Pancreas (tissue), 10 donors: ENCODE data around the gene ANKS1B. TPM values are rescaled to one million over a fixed set of nuclear protein-coding genes. Genes with fewer than 3 reads are reported as not detected.

Experiments
- ATAC-seq, 4 donors: fragments of 200-7000 bp; cut with Tn5 transposase; one replicate each; pipeline versions ENCODE4 v1.8.0 to v1.9.1; 2020; ENCODE audit warnings: mild to moderate bottlenecking in 4 of 4, moderate library complexity in 4 of 4
- DNase-seq, 6 donors: peaks; one replicate each; pipeline ENCODE4 v3.0.0-alpha.2; 2020
- FAIRE-seq: peaks from 2 replicates; lab custom pipeline; 2012; peaks lifted over from hg19 to GRCh38; lab: Jason Lieb, UNC
- H3K27ac ChIP-seq, 4 donors: fragments of 200-600 bp; sonication (generic); 1 replicate in 3 of 4; 2 replicates in 1 of 4; pipeline versions ENCODE4 v1.5.0 to v1.8.0; 2020
- H3K27me3 ChIP-seq, 4 donors: fragments of 200-600 bp; one replicate each; pipeline ENCODE4 v1.8.0; 2021
- H3K36me3 ChIP-seq, 3 donors: fragments of 200-600 bp; sonication (generic) in 1 of 3; one replicate each; pipeline versions ENCODE4 v1.5.0 to v1.8.0; 2020 to 2021
- H3K4me1 ChIP-seq, 3 donors: fragments of 200-600 bp; one replicate each; pipeline ENCODE4 v1.8.0; 2021
- H3K4me3 ChIP-seq, 4 donors: fragments of 200-600 bp; sonication (generic) in 2 of 4; one replicate each; pipeline versions ENCODE4 v1.5.0 to v1.8.0; 2020 to 2021
- H3K9me3 ChIP-seq, 4 donors: fragments of 200-600 bp; one replicate each; pipeline ENCODE4 v1.8.0; 2021
- WGBS, 2 donors: extraction: QIAGEN DNeasy Blood & Tissue Kit; methylation state at CpG; one replicate each; pipeline ENCODE4 v1.1.7; 2013; 5-methylcytosine and 5-hydroxymethylcytosine counted together
- intact Hi-C, 3 donors: fragments of 100-400 bp; cut with DNase I; formaldehyde crosslinking; loops; one replicate each; pipeline versions ENCODE4 v1.11.1 to v1.14.2; 2022
- polyA plus RNA-seq, 2 donors: library from polyadenylated mRNA; stranded (reverse); fragments of 200-250 nt; gene quantifications; one replicate each; pipeline ENCODE4 v1.2.3, GENCODE V29; 2013
- total RNA-seq, 6 donors: library from RNA; stranded (reverse); fragmentation: NEBNext Ultra II Directional in 4 of 6; extraction: Animal tissue kit (Norgen Biotek cat#: 25700) in 4 of 6; gene quantifications; one replicate each; pipeline versions ENCODE4 v1.2.1 to v1.2.4, GENCODE V29; 2021 to 2023
- TF ChIP-seq, protein P1 (sequence below), 4 donors: fragments of 200-600 bp; sonication (generic) in 3 of 4; IDR thresholded peaks; one replicate each; pipeline versions ENCODE4 v1.5.0 to v1.8.0; 2021; ENCODE audit warnings: antibody characterized with exemption in 4 of 4
- donor health status: healthy with polysubstance abuse.
- donor health status: DM: no; HTN: no; CAD: no; lungs with moderate emphysema.
- donor health status: DM: no; HTN: no; CAD: no.
- donor health status: control.
- donor health status: control.
- donor health status: Bipolar disorder and iron deficiency.
- donor health status: DM: yes; HTN: yes; CAD: no.
- donor health status: DM: no; HTN: no; CAD: no.
- donor health status: DM: no; HTN: no; CAD: no.
- donor health status: DM: yes; HTN: yes; CAD: no.

ANKS1B gene
- total and polyA plus RNA-seq, 8 donors, result 0.49 to 3.2 (median 1.9) TPM

DNA sequence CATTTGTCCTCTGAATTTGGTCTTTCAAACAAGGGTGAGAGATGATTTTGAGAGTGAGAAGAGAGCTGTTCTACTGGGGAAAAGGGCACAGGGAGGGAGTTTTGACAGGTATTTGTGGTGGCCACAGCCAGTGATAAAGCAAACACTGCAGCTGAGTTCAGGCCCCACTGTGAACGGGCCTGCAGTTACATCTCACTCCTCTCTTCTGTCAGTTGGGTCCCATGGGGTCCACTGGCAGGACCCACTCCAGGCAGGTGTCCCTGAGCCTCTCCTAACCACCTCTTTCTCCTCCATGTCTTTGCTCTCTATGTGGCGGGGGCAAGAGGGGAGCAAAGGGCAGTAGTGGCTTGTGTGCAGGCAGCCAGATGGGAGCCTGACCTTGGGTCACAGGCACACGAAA is 1044.8 kb downstream of the ANKS1B start:
- 54 to 60% methylated on average over 3 of the region's 3 CpGs for WGBS, 2 donors
- FAIRE-seq (no peak), ATAC-seq (no peak), DNase-seq (no peak)
- no peak overlapping the region for H3K27ac ChIP-seq
- no peaks in the 10 kb centered on the region for H3K27me3 ChIP-seq
- no peaks in the 10 kb centered on the region for H3K36me3 ChIP-seq
- H3K4me3 ChIP-seq, result no peak overlapping the region
- H3K9me3 ChIP-seq, result no peaks in the 10 kb centered on the region
- TF ChIP-seq, protein P1, sequence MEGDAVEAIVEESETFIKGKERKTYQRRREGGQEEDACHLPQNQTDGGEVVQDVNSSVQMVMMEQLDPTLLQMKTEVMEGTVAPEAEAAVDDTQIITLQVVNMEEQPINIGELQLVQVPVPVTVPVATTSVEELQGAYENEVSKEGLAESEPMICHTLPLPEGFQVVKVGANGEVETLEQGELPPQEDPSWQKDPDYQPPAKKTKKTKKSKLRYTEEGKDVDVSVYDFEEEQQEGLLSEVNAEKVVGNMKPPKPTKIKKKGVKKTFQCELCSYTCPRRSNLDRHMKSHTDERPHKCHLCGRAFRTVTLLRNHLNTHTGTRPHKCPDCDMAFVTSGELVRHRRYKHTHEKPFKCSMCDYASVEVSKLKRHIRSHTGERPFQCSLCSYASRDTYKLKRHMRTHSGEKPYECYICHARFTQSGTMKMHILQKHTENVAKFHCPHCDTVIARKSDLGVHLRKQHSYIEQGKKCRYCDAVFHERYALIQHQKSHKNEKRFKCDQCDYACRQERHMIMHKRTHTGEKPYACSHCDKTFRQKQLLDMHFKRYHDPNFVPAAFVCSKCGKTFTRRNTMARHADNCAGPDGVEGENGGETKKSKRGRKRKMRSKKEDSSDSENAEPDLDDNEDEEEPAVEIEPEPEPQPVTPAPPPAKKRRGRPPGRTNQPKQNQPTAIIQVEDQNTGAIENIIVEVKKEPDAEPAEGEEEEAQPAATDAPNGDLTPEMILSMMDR (IDR thresholded peaks at IDR 0.05), result no peak
- peaks cover 0 to 8% (median 0%) of the 10 kb centered on the region in 3 donors for H3K4me1 ChIP-seq
- intact Hi-C loops, result no loop called here

DNA sequence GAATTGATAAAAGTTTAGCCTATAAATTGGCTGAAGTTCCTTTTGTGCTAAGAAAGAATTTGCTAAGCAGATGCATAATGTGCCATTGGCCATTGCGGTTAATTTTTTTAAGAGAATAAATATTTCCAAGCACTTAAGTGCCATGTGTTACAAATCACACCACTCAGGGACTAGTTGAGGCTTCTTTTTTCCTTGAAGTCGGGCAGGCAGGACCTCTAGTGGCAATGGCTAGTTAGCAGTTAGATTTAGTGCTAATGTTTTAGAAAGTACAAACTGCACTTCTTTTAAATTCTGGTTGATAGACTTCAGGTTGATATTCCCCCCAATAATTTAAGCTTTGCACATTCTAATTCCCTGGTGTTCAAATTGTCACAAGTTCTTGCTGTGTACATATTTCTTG is 1045.4 kb downstream of the ANKS1B start:
- H3K36me3 ChIP-seq, result no peaks in the 10 kb centered on the region
- TF ChIP-seq, protein P1 (IDR thresholded peaks at IDR 0.05), result peak in 2 of 4 donors; percentile 14 to 18
- no peak overlapping the region for H3K27ac ChIP-seq
- DNase-seq (peak in 1 of 6 donors; percentile 9), ATAC-seq (peak; percentile 40 to 66 (median 56)), FAIRE-seq (no peak)
- H3K4me1 ChIP-seq, result peaks cover 0 to 8% (median 0%) of the 10 kb centered on the region in 3 donors
- no peaks in the 10 kb centered on the region for H3K27me3 ChIP-seq
- WGBS, 2 donors, result 19 to 29% methylated on average over 2 of the region's 2 CpGs
- intact Hi-C loops, result no loop called here
- H3K9me3 ChIP-seq, result no peaks in the 10 kb centered on the region
- H3K4me3 ChIP-seq, result no peak overlapping the region

DNA sequence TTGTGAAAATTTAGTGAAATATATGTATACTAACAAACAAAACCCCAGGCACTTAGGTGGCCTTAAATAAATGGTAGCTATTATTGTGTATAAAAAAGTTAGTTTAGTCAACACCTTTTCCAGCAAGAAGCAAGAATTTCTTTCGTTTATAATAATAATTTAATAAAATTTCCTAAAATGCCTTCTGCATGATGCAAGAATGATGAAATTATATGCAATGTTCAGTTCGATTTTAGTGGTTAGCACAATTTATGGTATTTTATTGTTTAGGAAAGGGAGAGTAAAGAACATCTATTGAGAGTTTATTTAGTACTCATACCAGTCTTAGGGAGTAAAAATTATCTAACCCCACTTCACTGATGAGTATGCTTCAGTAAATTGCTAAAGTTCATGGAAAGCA is 1048.9 kb downstream of the ANKS1B start:
- Histone ChIP-seq H3K4me3 (no peak overlapping the region), H3K9me3 (no peaks in the 10 kb centered on the region), H3K36me3 (no peaks in the 10 kb centered on the region), H3K27me3 (no peaks in the 10 kb centered on the region), H3K4me1 (peaks cover 0 to 8% (median 0%) of the 10 kb centered on the region in 3 donors), H3K27ac (no peak overlapping the region)
- 45 to 58% methylated on average over 2 of the region's 2 CpGs for WGBS, 2 donors
- no peak for FAIRE-seq
- intact Hi-C loops, result no loop called here
- TF ChIP-seq, protein P1 (IDR thresholded peaks at IDR 0.05), result no peak
- no peak for ATAC-seq
- no peak for DNase-seq

DNA sequence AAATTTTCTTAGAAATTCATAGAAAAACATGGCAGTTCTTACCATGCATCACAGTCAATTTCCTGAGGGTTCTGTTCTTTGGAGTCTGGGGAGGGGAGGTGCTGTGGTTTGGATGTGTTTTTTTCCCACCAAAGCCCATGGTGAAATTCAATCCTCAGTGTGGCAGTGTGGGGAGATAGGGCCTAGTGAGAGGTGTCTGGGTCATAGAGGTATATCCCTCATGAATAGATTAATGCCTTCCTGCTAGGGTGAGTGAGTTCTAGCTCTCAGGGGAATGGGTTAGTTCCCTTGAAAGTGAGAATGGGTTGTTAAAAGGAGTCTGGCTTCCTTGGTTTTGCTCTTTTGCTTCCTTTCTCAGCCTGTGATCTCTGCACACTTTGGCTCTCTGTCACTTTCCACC is 1061.9 kb downstream of the ANKS1B start:
- Histone ChIP-seq H3K27ac (no peak overlapping the region), H3K27me3 (no peaks in the 10 kb centered on the region), H3K9me3 (no peaks in the 10 kb centered on the region), H3K4me1 (no peaks in the 10 kb centered on the region), H3K36me3 (no peaks in the 10 kb centered on the region), H3K4me3 (no peak overlapping the region)
- intact Hi-C loops, result no loop called here
- no peak for FAIRE-seq
- no peak for ATAC-seq
- TF ChIP-seq, protein P1 (IDR thresholded peaks at IDR 0.05), result no peak
- DNase-seq, result no peak

DNA sequence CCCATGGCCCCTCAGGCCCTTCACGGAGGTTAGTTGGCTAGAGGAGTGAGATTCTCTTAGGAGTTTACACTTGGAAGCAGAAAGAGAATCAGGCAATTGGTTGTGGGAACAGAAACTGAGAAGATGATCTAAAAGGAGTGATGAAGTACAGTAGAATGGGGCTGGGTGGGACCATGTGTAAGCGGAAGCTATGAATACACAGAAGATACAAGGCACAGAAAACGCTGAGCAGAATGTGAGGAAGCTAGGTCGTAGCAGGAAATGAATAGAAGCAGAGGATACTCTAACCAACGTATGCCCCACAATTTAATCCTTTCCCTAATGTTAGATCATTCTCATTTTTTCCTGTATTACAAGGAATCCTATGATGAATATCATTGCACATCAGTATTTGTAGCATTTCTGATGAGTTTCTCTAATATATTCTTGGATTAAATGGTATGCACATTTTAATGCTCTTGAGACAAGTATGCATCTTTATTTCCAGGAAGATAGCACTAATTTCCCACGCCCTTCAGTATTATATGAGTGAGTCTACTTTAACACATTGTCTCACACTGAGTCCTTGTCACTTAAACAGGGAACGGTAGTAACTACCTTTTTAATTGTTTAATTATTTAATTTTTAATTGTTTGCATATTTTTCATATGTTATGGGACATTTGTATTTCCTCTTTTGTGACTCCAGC is 1066.4 kb downstream of the ANKS1B start:
- intact Hi-C loops, result no loop called here
- Histone ChIP-seq H3K4me1 (no peaks in the 10 kb centered on the region), H3K4me3 (no peak overlapping the region), H3K27ac (no peak overlapping the region), H3K36me3 (no peaks in the 10 kb centered on the region), H3K9me3 (no peaks in the 10 kb centered on the region), H3K27me3 (no peaks in the 10 kb centered on the region)
- TF ChIP-seq, protein P1 (IDR thresholded peaks at IDR 0.05), result no peak
- no peak for FAIRE-seq
- DNase-seq, result no peak
- WGBS, 2 donors, result 68 to 83% methylated on average over 7 of the region's 7 CpGs
- no peak for ATAC-seq
